GM18909 (cell line): Measurements from ENCODE around the gene OR9A2.
"Not testable (repeated sequence)": the region's sequence is repeated elsewhere in the genome, so short reads cannot be mapped to it uniquely, and the experiment has no call there.

Source experiments
- ATAC-seq: cut with Tn5 transposase; IDR thresholded peaks from one replicate; pipeline ENCODE4 v1.9.1; 2021; ENCODE audit warnings: mild to moderate bottlenecking; ENCODE audit not compliant: unreplicated experiment, poor library complexity

The OR9A2 gene

DNA sequence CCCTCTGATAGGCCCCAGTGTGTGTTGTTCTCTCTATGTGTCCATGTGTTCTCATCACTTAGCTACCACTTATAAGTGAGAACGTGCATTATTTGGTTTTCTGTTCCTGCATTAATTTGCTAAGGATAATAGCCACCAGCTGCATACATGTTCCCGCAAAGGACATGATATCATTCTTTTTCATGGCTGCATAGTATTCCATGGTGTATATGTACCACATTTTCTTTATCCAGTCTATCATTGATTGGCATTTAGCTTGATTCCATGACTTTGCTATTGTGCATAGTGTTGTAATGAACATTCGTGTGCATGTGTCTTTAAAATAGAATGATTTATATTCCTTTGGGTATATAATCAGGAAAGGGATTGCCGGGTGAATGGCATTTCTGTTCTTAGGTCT lies 48.5 kb downstream of the OR9A2 start:
- ATAC-seq: not testable (repeated sequence)
